NCI-H748 (cell line): ENCODE results near the gene MYO5C.
"Not testable (repeated sequence)": the region's sequence is repeated elsewhere in the genome, so short reads cannot be mapped to it uniquely, and the experiment has no call there.

Source experiments
- DNase-seq: peaks from one replicate; lab custom pipeline; 2025; ENCODE audit not compliant: unreplicated experiment; lab: John Stamatoyannopoulos, UW

Gene MYO5C

DNA sequence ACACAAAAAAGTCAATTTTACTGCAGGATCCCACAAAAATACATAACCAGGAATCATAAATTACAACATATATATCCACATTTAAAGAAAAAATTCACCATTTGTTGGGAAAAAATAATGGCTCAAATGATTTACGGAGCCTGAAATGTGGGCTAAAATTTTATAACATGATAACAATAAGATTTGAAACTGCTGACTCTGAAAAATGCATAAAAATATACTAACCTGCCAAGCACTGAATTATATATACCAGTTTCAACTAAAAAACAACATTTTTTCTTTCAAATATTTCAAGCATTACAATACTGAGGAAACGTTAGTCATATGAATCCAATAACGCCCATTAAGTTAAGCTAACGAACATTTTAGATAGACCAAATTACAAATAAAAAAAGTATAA lies 12.2 kb upstream of the MYO5C start:
- no peak for DNase-seq

GRCh38 chr15:52306270-52306669 lies 10.7 kb upstream of the MYO5C start:
- no peak for DNase-seq

DNA sequence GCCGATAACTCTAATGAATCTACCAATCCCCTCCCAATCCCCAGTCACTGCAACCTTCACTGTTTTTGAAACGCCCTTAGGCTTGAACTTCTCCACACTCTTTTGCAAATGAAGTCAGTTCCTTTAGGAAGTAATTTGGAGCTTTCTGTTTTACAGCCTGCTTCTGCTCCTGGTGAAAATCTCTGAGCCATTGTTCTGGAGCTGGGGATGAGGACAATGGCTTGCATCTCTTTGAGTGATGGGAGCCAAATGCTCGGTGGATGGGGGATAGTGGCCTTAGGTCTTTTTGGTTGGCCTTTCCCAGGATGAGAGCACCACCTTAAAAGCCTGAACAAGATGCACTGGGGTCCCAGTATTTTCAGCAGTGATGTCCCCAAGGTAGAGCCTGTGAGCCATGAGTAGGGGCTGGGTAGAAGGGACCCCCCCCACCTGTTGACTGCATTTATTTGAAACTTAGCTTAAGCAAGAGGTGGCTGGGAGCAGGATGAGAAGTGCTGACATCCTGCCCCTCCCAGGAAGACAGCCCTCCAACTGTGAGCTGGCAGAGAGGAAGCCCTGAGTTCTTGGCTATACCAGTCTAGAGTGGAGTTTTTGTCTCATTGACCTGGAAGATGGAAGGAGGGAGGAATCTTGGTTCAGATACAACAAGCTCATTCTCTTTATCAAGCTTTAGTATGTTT lies 7.6 kb upstream of the MYO5C start:
- no peak for DNase-seq

DNA sequence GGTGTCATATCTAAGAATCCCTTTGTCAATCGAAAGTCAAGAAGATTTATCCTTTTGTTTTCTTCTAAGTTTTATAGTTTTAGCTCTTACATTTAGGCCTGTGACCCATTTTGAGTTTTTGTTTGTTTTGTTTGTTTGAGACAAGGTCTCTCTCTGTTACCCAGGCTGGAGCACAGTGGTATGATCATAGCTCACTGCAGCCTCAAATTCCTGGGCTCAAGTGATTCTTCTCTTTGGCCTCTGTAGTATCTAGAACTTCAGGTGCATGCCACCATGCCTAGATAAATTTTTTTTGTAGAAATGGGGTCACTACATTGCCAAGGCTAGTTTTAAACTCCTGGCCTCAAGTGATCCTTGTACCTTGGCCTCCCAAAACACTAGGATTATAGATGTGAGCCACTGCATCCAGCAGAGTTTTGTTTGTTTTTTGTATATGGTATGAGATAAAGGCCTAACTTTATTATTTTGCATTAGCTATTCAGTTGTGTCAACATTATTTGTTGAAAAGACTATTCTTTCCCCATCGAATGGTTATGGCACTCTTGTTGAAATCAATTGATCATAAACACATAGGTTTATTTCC lies 5.8 kb upstream of the MYO5C start:
- no peak for DNase-seq

DNA sequence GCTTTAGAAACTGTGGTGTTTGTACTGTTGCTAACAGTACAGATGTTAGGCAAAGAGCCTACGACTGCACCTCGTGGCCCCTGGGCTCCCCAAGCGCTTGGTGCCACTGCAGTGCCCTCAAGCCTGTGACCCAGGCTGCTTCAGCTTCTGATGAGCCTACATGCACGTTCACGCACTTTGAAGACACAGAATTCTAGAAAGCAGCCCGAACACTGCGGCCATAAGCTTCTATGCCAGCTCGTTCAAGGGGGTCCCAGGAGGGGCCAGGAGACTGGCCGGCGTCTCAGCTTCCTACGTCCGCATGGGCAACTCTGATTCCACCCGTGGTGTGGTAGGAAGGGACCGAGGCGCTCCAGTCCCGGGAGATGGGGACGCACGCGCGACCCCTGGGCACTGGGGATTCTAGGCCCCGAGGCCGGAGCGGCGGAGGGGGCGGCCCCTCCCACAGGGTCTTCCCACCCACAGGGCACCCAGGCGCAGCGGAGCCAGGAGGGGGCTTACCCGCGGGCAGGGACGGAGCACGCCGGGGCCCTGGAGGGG lies 653 bp downstream of the MYO5C start:
- DNase-seq, result peak; percentile 43

GRCh38 chr15:52292780-52293392 lies 2.7 kb downstream of the MYO5C start:
- no peak for DNase-seq

DNA sequence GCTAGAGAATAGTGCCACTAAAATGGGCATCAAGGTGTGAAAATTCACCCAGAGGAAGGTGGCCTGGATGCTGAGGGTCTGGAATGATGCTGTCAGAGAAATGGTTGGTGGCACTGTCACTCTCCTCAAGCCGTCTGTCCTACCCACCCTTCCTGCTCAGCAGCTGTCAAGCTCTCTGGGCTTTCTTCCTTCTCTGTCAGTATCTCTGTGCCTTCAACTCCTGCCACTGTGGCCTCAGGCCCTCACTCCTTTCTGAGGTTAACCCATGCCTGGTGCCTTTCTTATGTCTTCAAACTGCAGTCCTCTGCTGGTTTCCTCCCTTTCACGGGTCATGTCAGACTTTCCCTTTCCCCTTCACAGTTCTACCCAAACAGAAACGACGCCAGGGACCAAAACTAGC lies 4.4 kb downstream of the MYO5C start:
- no peak for DNase-seq

DNA sequence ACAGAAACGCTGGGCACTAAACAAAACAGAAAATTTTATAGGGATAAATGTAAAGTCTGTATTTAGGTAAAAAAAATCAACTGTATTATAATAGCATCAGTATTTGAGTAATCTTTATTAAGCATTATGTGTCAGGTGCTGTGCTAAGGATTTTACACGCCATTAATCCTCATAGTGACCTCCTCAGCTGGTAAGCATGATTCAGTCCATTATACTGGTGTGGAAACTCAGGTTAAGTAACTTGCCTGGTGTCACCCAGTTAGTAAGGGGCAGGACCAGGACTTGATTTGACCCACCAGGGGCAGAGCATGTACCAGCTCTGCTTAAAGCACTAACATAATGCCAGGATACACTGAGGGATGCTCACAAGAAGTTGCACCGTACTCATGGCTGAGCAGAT lies 4.8 kb downstream of the MYO5C start:
- no peak for DNase-seq

GRCh38 chr15:52290329-52290728 lies 5.3 kb downstream of the MYO5C start:
- DNase-seq, result no peak

- DNase-seq, result no peak
Observed at GRCh38 chr15:52289629-52290081, 5.9 kb downstream of the MYO5C start.

GRCh38 chr15:52288986-52289385 lies 6.6 kb downstream of the MYO5C start:
- DNase-seq, result no peak

GRCh38 chr15:52288051-52288942 lies 7.3 kb downstream of the MYO5C start:
- DNase-seq, result peak; percentile 45

DNA sequence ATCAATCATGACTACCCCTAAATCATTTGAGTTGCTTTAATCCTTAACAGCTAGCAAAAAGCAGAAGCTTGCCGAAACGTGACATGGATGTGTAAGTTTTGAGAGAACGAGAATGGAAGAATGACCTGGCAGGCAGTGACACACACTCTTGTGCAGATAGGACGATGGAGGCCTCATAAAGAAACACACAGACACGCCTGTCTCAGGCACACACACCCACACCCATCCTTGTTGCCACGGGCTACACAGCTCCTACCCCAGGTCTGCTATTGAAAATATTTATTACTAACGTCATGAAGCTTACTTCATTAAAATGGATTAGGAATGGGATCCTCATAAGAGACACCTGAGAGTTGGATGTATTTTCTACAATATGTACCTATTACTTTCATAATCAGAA lies 8.5 kb downstream of the MYO5C start:
- DNase-seq, result no peak

GRCh38 chr15:52285941-52286340 lies 9.7 kb downstream of the MYO5C start:
- DNase-seq, result not testable (repeated sequence)

DNA sequence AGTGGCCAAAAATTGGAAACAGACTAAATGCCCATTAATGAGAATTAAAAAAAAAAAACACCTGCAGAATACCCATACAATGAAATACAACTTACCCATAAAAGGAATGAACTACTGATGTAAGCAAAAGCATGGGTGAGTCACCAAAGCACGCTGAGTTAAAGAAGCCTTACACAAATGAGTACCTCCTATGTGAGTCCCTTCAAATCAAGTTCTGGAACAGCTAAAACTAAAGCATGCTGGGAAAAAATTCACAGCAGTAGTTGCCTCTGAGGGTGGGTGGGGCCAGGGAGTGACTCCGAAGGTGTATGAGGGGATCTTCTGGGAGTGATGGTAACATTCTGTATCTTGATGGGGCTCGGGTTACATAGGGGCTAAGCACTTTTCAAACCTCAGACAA lies 11.4 kb downstream of the MYO5C start:
- no peak for DNase-seq

- DNase-seq, result no peak
Observed at GRCh38 chr15:52283281-52283680, 12.3 kb downstream of the MYO5C start.

GRCh38 chr15:52282418-52282817 lies 13.2 kb downstream of the MYO5C start:
- no peak for DNase-seq

- no peak for DNase-seq
Observed at GRCh38 chr15:52281085-52282035, 14.2 kb downstream of the MYO5C start.

GRCh38 chr15:52280326-52281084 lies 15.1 kb downstream of the MYO5C start:
- no peak for DNase-seq
